Fibroblast of lung (primary cell): ENCODE measurements around the gene ADAT2. TPM values are rescaled to one million over a fixed set of nuclear protein-coding genes. Genes with fewer than 3 reads are reported as not detected.
A peak's percentile ranks its signal among the peaks of the same experiment; 100 is the strongest.

Source experiments
- DNase-seq, 2 donors: peaks; one replicate each; pipeline versions ENCODE4 v3.0.0 to v3.0.0-alpha.2; 2010; ENCODE audit warnings: low read depth in 2 of 2
- H2AFZ ChIP-seq: 2 replicates; pipeline ENCODE4 v1.5.1; 2012; ENCODE audit warnings: low read length, control low read depth, inconsistent platforms
- H3K27ac ChIP-seq: 2 replicates; pipeline ENCODE4 v1.5.1; 2011; ENCODE audit warnings: low read length, control low read depth; ENCODE audit not compliant: insufficient read depth
- H3K27me3 ChIP-seq: 2 replicates; pipeline ENCODE4 v1.5.1; 2011; ENCODE audit warnings: mild to moderate bottlenecking, low read length; ENCODE audit not compliant: control insufficient read depth, insufficient read depth
- H3K36me3 ChIP-seq: 2 replicates; pipeline ENCODE4 v1.5.1; 2011; ENCODE audit warnings: low read length; ENCODE audit not compliant: control insufficient read depth, insufficient read depth
- H3K4me1 ChIP-seq: 2 replicates; pipeline ENCODE4 v1.5.1; 2011; ENCODE audit warnings: low read length; ENCODE audit not compliant: control insufficient read depth, insufficient read depth; ENCODE audit errors: extremely low read depth
- H3K4me2 ChIP-seq: 2 replicates; pipeline ENCODE4 v1.5.1; 2011; ENCODE audit warnings: low read length, control low read depth; ENCODE audit not compliant: insufficient read depth; ENCODE audit errors: extremely low read depth
- H3K4me3 ChIP-seq, 4 experiments: fragments of 200-600 bp in 1 of 4; sonication (generic) in 1 of 4; replicated peaks in 1 of 4; 2 replicates each; pipeline ENCODE4 v1.5.1; 2011 to 2016; ENCODE audit warnings: low read length in 4 of 4, low read depth in 3 of 4, mild to moderate bottlenecking in 3 of 4, control low read depth in 2 of 4, inconsistent platforms in 1 of 4, mixed read lengths in 1 of 4; ENCODE audit not compliant: insufficient read depth in 1 of 4; ENCODE audit errors: control extremely low read depth in 1 of 4
- H3K79me2 ChIP-seq: 2 replicates; pipeline ENCODE4 v1.5.1; 2012; ENCODE audit warnings: mild to moderate bottlenecking, low read length, inconsistent platforms; ENCODE audit not compliant: control insufficient read depth, insufficient read depth
- H3K9ac ChIP-seq: 2 replicates; pipeline ENCODE4 v1.5.1; 2011; ENCODE audit warnings: mild to moderate bottlenecking, low read length, control low read depth; ENCODE audit not compliant: insufficient read depth
- H3K9me3 ChIP-seq: 2 replicates; pipeline ENCODE4 v1.5.1; 2012; ENCODE audit warnings: low read depth, low read length; ENCODE audit not compliant: control insufficient read depth, insufficient read depth
- H4K20me1 ChIP-seq: 2 replicates; pipeline ENCODE4 v1.5.1; 2011; ENCODE audit warnings: low read length; ENCODE audit not compliant: control insufficient read depth, insufficient read depth; ENCODE audit errors: extremely low read depth
- EZH2 ChIP-seq: IDR thresholded peaks from 2 replicates; pipeline ENCODE4 v1.5.1; 2012; ENCODE audit warnings: low read length, control low read depth, mild to moderate bottlenecking; ENCODE audit errors: missing control alignments
- polyA plus RNA-seq, 2 donors: library from polyadenylated mRNA; depleted of rRNA in 1 of 2; stranded (reverse) in 1 of 2; unstranded in 1 of 2; fragments of >200 nt; gene quantifications; 2 replicates each; pipeline ENCODE4 v1.2.1, GENCODE V29; 2011 to 2012; ENCODE audit warnings: missing spikeins in 1 of 2
- total RNA-seq: library from RNA; depleted of rRNA; stranded (reverse); fragments of >200 nt; gene quantifications from 2 replicates; pipeline ENCODE4 v1.2.1, GENCODE V29; 2014
- TF ChIP-seq, protein P1 (sequence below), 2 donors: IDR thresholded peaks in 1 of 2; conservative IDR thresholded peaks in 1 of 2; 1 replicate in 1 of 2; 2 replicates in 1 of 2; pipeline ENCODE4 v1.5.1; 2011 to 2012; ENCODE audit warnings: low read length in 2 of 2, control low read depth in 1 of 2, inconsistent platforms in 1 of 2, low read depth in 1 of 2, mild to moderate bottlenecking in 1 of 2

ADAT2 gene
- total and polyA plus RNA-seq, 2 donors (not counting 1 experiment from before 2014, with no cell fraction given) = 4.7 to 5.0 TPM

DNA sequence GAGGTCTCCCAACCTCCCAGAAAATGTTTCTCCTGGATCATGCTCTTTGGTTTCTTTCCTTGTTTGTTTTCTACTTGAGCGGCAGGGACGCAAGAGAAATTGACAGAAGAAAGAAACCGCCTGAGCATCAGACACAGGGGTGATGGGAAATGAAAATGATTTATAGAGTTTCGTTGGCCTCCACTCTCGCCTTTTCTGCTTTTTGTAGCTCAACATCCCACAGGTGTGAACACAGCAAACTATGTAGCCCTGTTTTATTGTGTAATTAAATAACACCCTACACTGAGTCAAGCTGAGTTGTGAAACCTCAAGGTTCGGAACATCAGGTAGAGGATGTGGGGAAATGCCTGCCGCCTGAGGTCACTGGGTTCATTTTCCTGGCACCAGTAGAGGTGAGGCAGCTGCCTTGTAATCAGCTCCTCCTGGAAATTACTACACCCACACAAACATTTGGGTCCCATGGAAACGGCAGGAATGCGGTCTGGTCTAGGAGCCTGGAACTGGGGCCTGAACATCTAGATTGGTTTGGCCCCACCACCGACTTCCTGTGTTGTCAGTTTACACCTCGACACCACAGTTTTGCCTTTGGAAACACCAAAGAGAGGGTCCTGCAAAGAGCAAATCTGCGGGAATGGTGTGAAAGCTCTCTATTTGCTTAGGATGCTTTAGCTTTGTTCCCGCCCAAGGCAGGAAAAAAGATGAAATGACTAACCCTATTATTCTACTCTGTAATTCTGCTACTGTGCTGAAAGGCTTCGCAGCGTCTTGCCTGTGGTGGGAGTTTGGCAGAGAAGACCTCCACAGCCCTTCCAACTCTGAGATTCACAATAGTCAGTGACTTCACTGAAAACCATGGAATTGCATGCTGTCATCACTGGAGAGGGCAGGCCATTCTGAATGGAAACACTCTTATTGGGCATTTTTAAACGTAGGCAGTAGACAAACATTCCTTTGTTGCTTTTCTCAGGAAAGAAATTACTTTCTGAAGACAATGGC lies 53.0 kb downstream of the ADAT2 start:
- Histone ChIP-seq H3K4me3 (no peak overlapping the region), H3K4me2 (no peak overlapping the region), H3K27me3 (no peaks in the 10 kb centered on the region), H3K27ac (no peak overlapping the region), H3K79me2 (no peaks in the 10 kb centered on the region), H3K4me1 (no peaks in the 10 kb centered on the region), H2AFZ (no peak overlapping the region), H3K36me3 (no peaks in the 10 kb centered on the region), H3K9ac (no peak overlapping the region), H3K9me3 (no peaks in the 10 kb centered on the region), H4K20me1 (no peaks in the 10 kb centered on the region)
- TF ChIP-seq, protein P1, sequence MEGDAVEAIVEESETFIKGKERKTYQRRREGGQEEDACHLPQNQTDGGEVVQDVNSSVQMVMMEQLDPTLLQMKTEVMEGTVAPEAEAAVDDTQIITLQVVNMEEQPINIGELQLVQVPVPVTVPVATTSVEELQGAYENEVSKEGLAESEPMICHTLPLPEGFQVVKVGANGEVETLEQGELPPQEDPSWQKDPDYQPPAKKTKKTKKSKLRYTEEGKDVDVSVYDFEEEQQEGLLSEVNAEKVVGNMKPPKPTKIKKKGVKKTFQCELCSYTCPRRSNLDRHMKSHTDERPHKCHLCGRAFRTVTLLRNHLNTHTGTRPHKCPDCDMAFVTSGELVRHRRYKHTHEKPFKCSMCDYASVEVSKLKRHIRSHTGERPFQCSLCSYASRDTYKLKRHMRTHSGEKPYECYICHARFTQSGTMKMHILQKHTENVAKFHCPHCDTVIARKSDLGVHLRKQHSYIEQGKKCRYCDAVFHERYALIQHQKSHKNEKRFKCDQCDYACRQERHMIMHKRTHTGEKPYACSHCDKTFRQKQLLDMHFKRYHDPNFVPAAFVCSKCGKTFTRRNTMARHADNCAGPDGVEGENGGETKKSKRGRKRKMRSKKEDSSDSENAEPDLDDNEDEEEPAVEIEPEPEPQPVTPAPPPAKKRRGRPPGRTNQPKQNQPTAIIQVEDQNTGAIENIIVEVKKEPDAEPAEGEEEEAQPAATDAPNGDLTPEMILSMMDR (conservative IDR thresholded peaks at IDR 0.05 in 1 of 2, IDR thresholded peaks at IDR 0.05 in 1 of 2; ENCODE audit: low read depth in 1 of 2, low read length in 2 of 2) = no peak
- TF ChIP-seq EZH2 = no peak
- DNase-seq = peak; percentile 21 to 98

DNA sequence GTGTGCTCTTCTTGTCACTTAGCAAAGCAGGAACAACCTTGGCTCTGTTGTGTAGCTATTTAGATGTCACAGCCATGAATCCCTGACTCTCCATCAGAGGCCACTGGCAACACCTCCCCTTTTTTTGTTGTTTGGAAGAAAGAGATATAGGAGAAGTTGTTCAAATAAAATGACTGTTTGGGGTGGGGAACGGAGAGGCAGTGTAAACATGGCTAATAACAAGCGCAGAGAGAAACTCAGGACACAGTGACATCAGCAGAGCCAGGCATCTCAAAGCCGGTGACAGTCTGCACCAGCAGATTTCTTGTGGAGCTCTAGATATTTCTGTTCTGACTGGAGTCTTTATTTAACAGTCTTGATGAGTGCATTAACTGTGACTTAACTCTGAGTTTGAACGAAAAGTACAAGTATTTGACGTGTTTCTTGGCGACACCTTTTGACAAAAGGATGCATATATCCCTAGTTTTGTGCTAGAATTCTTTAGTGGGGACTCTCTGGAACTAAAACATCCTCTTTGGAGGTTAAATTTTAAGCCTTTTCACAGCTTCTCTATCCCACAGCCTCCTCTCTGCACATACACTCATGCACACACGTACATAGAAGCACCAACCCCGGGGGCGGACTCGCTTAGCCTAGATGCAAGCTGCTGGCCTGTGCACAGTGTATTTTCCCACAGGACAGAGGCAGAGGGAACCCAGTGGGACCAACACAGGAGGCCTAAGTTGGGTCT lies 53.8 kb downstream of the ADAT2 start:
- TF ChIP-seq, protein P1 (conservative IDR thresholded peaks at IDR 0.05 in 1 of 2, IDR thresholded peaks at IDR 0.05 in 1 of 2; ENCODE audit: low read depth in 1 of 2, low read length in 2 of 2) = no peak
- no peak for TF ChIP-seq EZH2
- Histone ChIP-seq H4K20me1 (no peaks in the 10 kb centered on the region), H3K9ac (no peak overlapping the region), H3K9me3 (no peaks in the 10 kb centered on the region), H3K79me2 (no peaks in the 10 kb centered on the region), H3K4me1 (no peaks in the 10 kb centered on the region), H2AFZ (no peak overlapping the region), H3K4me2 (no peak overlapping the region), H3K27ac (no peak overlapping the region), H3K27me3 (no peaks in the 10 kb centered on the region), H3K4me3 (no peak overlapping the region), H3K36me3 (no peaks in the 10 kb centered on the region)
- DNase-seq = peak in 1 of 2 donors; percentile 55

DNA sequence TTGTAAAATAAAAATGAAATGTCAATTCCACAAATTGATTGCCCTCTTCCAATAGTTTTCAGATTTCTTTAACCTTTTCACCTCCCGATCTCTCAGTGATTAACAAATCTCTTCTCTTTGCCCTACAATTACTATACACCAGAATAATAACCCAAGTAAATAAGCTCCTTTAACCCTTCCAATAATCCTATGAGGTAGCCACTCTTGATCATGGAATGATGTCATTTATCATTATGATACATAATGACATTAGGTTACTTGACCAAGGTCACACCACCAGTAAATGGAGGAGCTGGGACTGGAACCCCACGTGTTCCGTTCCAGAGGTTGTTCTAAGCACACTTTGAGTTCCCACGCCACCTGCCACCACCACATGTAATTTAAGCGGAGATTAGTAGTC lies 54.8 kb downstream of the ADAT2 start:
- no peak overlapping the region for H2AFZ ChIP-seq
- TF ChIP-seq EZH2 = no peak
- TF ChIP-seq, protein P1 (conservative IDR thresholded peaks at IDR 0.05 in 1 of 2, IDR thresholded peaks at IDR 0.05 in 1 of 2; ENCODE audit: low read depth in 1 of 2, low read length in 2 of 2) = no peak

More for the DNA sequence above, 54.8 kb downstream of the ADAT2 start:
- Histone ChIP-seq H3K4me1 (no peaks in the 10 kb centered on the region), H3K36me3 (no peaks in the 10 kb centered on the region), H3K9ac (no peak overlapping the region), H3K79me2 (no peaks in the 10 kb centered on the region), H3K9me3 (no peaks in the 10 kb centered on the region), H3K27me3 (no peaks in the 10 kb centered on the region), H3K4me3 (no peak overlapping the region), H4K20me1 (no peaks in the 10 kb centered on the region), H3K27ac (no peak overlapping the region), H3K4me2 (no peak overlapping the region)
- DNase-seq = no peak
